HG02610 (cell line): ENCODE results near the gene PDS5B.

Experiments
- ATAC-seq: cut with Tn5 transposase; IDR thresholded peaks from one replicate; pipeline ENCODE4 v1.9.1; 2021; ENCODE audit warnings: mild to moderate bottlenecking, moderate library complexity; ENCODE audit not compliant: unreplicated experiment

Gene PDS5B

GRCh38 chr13:32761472-32761871, 175.2 kb downstream of the PDS5B start:
- ATAC-seq, result no peak

GRCh38 chr13:32779119-32779518, 192.9 kb downstream of the PDS5B start:
- ATAC-seq, result no peak

GRCh38 chr13:32781906-32782305, 195.7 kb downstream of the PDS5B start:
- no peak for ATAC-seq

GRCh38 chr13:32783067-32783466, 196.8 kb downstream of the PDS5B start:
- ATAC-seq, result no peak

- no peak for ATAC-seq
These were observed 204.5 kb downstream of the PDS5B start for GRCh38 chr13:32790731-32791130.

GRCh38 chr13:32791545-32792172, 205.4 kb downstream of the PDS5B start:
- peak; percentile 91 for ATAC-seq

GRCh38 chr13:32796754-32797153, 210.5 kb downstream of the PDS5B start:
- no peak for ATAC-seq

GRCh38 chr13:32802159-32802558, 215.9 kb downstream of the PDS5B start:
- ATAC-seq, result no peak

GRCh38 chr13:32804673-32805230, 218.5 kb downstream of the PDS5B start:
- no peak for ATAC-seq

- ATAC-seq, result peak; percentile 87
These were observed 225.1 kb downstream of the PDS5B start for GRCh38 chr13:32811297-32811800.

- no peak for ATAC-seq
These were observed 235.0 kb downstream of the PDS5B start for GRCh38 chr13:32821149-32821688.

- no peak for ATAC-seq
These were observed 236.5 kb downstream of the PDS5B start for GRCh38 chr13:32822771-32823170.

GRCh38 chr13:32823597-32823996, 237.3 kb downstream of the PDS5B start:
- ATAC-seq, result no peak

GRCh38 chr13:32824061-32824460, 237.8 kb downstream of the PDS5B start:
- no peak for ATAC-seq

GRCh38 chr13:32824675-32825074, 238.4 kb downstream of the PDS5B start:
- ATAC-seq, result no peak

GRCh38 chr13:32825481-32825880, 239.2 kb downstream of the PDS5B start:
- no peak for ATAC-seq

- ATAC-seq, result peak; percentile 58
These were observed 240.1 kb downstream of the PDS5B start for GRCh38 chr13:32826372-32826771.
